MG63 (cell line): ENCODE data around the gene CCHCR1. TPM values are rescaled to one million over a fixed set of nuclear protein-coding genes. Genes with fewer than 3 reads are reported as not detected.

Experiments used
- DNase-seq: peaks from one replicate; pipeline ENCODE4 v3.0.0-alpha.2; 2020
- H3K27me3 ChIP-seq: fragments of 250-450 bp; sonication (Bioruptor Pico); 2 replicates; pipeline ENCODE4 v1.5.1; 2020; ENCODE audit warnings: mild to moderate bottlenecking, moderate library complexity
- H3K36me3 ChIP-seq: fragments of 250-450 bp; sonication (Bioruptor Pico); 2 replicates; pipeline ENCODE4 v1.5.1; 2020; ENCODE audit warnings: mild to moderate bottlenecking, moderate library complexity
- H3K4me3 ChIP-seq: fragments of 250-450 bp; sonication (Bioruptor Pico); 2 replicates; pipeline ENCODE4 v1.5.1; 2020; ENCODE audit warnings: mild to moderate bottlenecking, moderate library complexity
- H3K9me3 ChIP-seq: fragments of 250-450 bp; sonication (Bioruptor Pico); 2 replicates; pipeline ENCODE4 v1.5.1; 2020; ENCODE audit warnings: mild to moderate bottlenecking, moderate library complexity
- total RNA-seq: library from RNA; depleted of rRNA; stranded (reverse); fragments of >200 nt; shearing (Covaris generic); gene quantifications from 2 replicates; pipeline ENCODE4 v1.2.3, GENCODE V29; 2014; ENCODE audit warnings: low replicate concordance

Gene CCHCR1
- total RNA-seq, 1 experiment from 2014 or later: 21.7 TPM

GRCh38 chr6:31149827-31150447, 7.7 kb downstream of the CCHCR1 start:
- no peak for DNase-seq
- H3K27me3 ChIP-seq: no peaks in the 10 kb centered on the region
- no peak overlapping the region for H3K4me3 ChIP-seq
- H3K9me3 ChIP-seq: no peaks in the 10 kb centered on the region
- no peaks in the 10 kb centered on the region; the same call in 1 of the 2 replicates for H3K36me3 ChIP-seq

GRCh38 chr6:31145386-31145785, 12.2 kb downstream of the CCHCR1 start:
- H3K36me3 ChIP-seq: no peaks in the 10 kb centered on the region; the same call in 1 of the 2 replicates
- no peaks in the 10 kb centered on the region for H3K9me3 ChIP-seq
- H3K27me3 ChIP-seq: no peaks in the 10 kb centered on the region
- no peak for DNase-seq
- no peak overlapping the region for H3K4me3 ChIP-seq

- H3K27me3 ChIP-seq: no peaks in the 10 kb centered on the region
- no peak for DNase-seq
- H3K4me3 ChIP-seq: no peak overlapping the region
- H3K36me3 ChIP-seq: no peaks in the 10 kb centered on the region; the same call in 1 of the 2 replicates
- no peaks in the 10 kb centered on the region for H3K9me3 ChIP-seq
Observed at GRCh38 chr6:31144970-31145340, 12.6 kb downstream of the CCHCR1 start.

- H3K36me3 ChIP-seq: no peaks in the 10 kb centered on the region; the same call in 1 of the 2 replicates
- no peaks in the 10 kb centered on the region for H3K27me3 ChIP-seq
- no peak for DNase-seq
- no peaks in the 10 kb centered on the region for H3K9me3 ChIP-seq
- no peak overlapping the region for H3K4me3 ChIP-seq
Observed at GRCh38 chr6:31144296-31144969, 13.2 kb downstream of the CCHCR1 start.

GRCh38 chr6:31143148-31143547, 14.5 kb downstream of the CCHCR1 start:
- DNase-seq: no peak
- no peaks in the 10 kb centered on the region for H3K9me3 ChIP-seq
- H3K4me3 ChIP-seq: no peak overlapping the region

GRCh38 chr6:31142361-31142761, 15.2 kb downstream of the CCHCR1 start:
- H3K9me3 ChIP-seq: no peaks in the 10 kb centered on the region
- no peaks in the 10 kb centered on the region for H3K27me3 ChIP-seq
- H3K4me3 ChIP-seq: no peak overlapping the region
- DNase-seq: no peak
- H3K36me3 ChIP-seq: no peaks in the 10 kb centered on the region; the same call in 1 of the 2 replicates

More at GRCh38 chr6:31143148-31143547, 14.5 kb downstream of the CCHCR1 start:
- Histone ChIP-seq H3K27me3 (no peaks in the 10 kb centered on the region), H3K36me3 (no peaks in the 10 kb centered on the region; the same call in 1 of the 2 replicates)

- no peak for DNase-seq
- Histone ChIP-seq H3K36me3 (no peaks in the 10 kb centered on the region; the same call in 1 of the 2 replicates), H3K9me3 (no peaks in the 10 kb centered on the region), H3K4me3 (no peak overlapping the region), H3K27me3 (no peaks in the 10 kb centered on the region)
Observed at GRCh38 chr6:31140643-31141042, 17.0 kb downstream of the CCHCR1 start.

GRCh38 chr6:31139599-31139998, 18.0 kb downstream of the CCHCR1 start:
- peak; percentile 29 for DNase-seq
- Histone ChIP-seq H3K9me3 (no peaks in the 10 kb centered on the region), H3K36me3 (no peaks in the 10 kb centered on the region; the same call in 1 of the 2 replicates), H3K4me3 (no peak overlapping the region), H3K27me3 (no peaks in the 10 kb centered on the region)

- no peaks in the 10 kb centered on the region for H3K27me3 ChIP-seq
- H3K36me3 ChIP-seq: no peaks in the 10 kb centered on the region; the same call in 1 of the 2 replicates
- DNase-seq: no peak
- H3K9me3 ChIP-seq: no peaks in the 10 kb centered on the region
- no peak within 1 kb of the TSS for H3K4me3 ChIP-seq
Observed at GRCh38 chr6:31138982-31139381, 18.6 kb downstream of the CCHCR1 start, which contains the start of gene PSORS1C2. PSORS1C2 (minus strand) TSS chr6:31139066; CDS start chr6:31139026, 40 bp downstream.

- H3K36me3 ChIP-seq: no peaks in the 10 kb centered on the region
- no peak for DNase-seq
- H3K27me3 ChIP-seq: no peaks in the 10 kb centered on the region
- no peak overlapping the region for H3K4me3 ChIP-seq
- no peaks in the 10 kb centered on the region for H3K9me3 ChIP-seq
Observed at GRCh38 chr6:31135710-31136109, 21.9 kb downstream of the CCHCR1 start.

GRCh38 chr6:31132806-31133205, 24.8 kb downstream of the CCHCR1 start:
- H3K4me3 ChIP-seq: no peak overlapping the region
- H3K27me3 ChIP-seq: no peaks in the 10 kb centered on the region
- no peak for DNase-seq
- H3K36me3 ChIP-seq: no peaks in the 10 kb centered on the region
- no peaks in the 10 kb centered on the region for H3K9me3 ChIP-seq

GRCh38 chr6:31131595-31131994, 26.0 kb downstream of the CCHCR1 start:
- no peak overlapping the region for H3K4me3 ChIP-seq
- no peaks in the 10 kb centered on the region for H3K9me3 ChIP-seq
- no peaks in the 10 kb centered on the region for H3K27me3 ChIP-seq
- no peaks in the 10 kb centered on the region for H3K36me3 ChIP-seq
- DNase-seq: no peak

- no peaks in the 10 kb centered on the region for H3K9me3 ChIP-seq
- no peak for DNase-seq
- no peaks in the 10 kb centered on the region for H3K27me3 ChIP-seq
- H3K4me3 ChIP-seq: no peak overlapping the region
- H3K36me3 ChIP-seq: no peaks in the 10 kb centered on the region
Observed at GRCh38 chr6:31130751-31131150, 26.9 kb downstream of the CCHCR1 start.

GRCh38 chr6:31129130-31129529, 28.5 kb downstream of the CCHCR1 start:
- no peaks in the 10 kb centered on the region for H3K36me3 ChIP-seq
- H3K4me3 ChIP-seq: no peak overlapping the region
- no peaks in the 10 kb centered on the region for H3K27me3 ChIP-seq
- DNase-seq: no peak
- no peaks in the 10 kb centered on the region for H3K9me3 ChIP-seq

- no peaks in the 10 kb centered on the region for H3K9me3 ChIP-seq
- H3K27me3 ChIP-seq: no peaks in the 10 kb centered on the region
- DNase-seq: peak; percentile 18
- no peaks in the 10 kb centered on the region for H3K36me3 ChIP-seq
- H3K4me3 ChIP-seq: no peak overlapping the region
Observed at GRCh38 chr6:31128093-31128676, 29.4 kb downstream of the CCHCR1 start.

GRCh38 chr6:31126396-31127175, 31.0 kb downstream of the CCHCR1 start:
- no peak for DNase-seq
- no peaks in the 10 kb centered on the region for H3K9me3 ChIP-seq
- no peaks in the 10 kb centered on the region for H3K36me3 ChIP-seq
- H3K4me3 ChIP-seq: no peak overlapping the region
- H3K27me3 ChIP-seq: no peaks in the 10 kb centered on the region
